ENCODE measurements around the gene CIZ1.
"Not testable (repeated sequence)": the region's sequence is repeated elsewhere in the genome, so short reads cannot be mapped to it uniquely, and the experiment has no call there.

The CIZ1 gene

DNA sequence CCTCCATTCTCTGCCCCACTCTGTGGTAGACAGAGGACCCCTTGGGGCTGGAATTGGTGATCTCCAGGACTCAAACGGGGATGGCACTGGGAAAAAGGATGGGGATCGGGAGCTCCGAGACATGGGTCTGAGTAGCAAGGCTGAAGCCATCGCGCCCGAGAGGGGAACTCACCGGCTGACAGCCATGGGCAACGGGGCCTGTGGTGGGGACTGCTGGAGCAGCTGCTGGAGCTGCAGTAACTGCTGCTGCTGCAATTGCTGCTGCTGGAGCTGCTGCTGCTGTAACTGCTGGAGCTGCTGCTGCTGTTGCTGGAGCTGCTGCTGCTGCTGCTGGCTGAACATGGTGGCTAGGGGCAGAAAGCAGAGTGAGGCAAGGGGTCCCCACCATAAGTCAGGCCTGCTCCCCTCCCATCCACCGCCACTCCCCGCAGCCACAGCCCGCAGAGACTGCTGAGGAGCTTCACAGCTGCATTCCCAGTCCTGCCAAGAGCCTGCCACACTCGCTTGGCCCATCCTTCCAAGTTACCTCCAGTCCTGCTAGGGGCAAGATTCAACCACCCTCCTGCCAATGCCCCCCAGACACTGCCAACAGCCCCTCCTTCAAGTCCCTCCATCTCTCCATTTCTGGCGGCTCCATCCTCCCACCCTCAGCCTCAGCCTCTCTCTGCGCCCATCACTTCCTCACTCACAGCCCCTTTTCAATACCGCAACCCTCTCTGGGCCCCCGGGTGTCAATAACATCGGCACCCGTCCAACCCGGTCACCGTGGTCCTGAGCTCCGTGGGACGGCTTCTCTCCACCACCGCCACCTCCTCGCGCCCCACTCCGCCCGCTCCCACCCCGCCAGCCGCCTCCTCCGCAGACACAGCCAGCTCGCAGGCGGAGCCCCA is 611 bp downstream of the CIZ1 start:
- DNase-seq (ENCODE audit: low spot score) = no peak

DNA sequence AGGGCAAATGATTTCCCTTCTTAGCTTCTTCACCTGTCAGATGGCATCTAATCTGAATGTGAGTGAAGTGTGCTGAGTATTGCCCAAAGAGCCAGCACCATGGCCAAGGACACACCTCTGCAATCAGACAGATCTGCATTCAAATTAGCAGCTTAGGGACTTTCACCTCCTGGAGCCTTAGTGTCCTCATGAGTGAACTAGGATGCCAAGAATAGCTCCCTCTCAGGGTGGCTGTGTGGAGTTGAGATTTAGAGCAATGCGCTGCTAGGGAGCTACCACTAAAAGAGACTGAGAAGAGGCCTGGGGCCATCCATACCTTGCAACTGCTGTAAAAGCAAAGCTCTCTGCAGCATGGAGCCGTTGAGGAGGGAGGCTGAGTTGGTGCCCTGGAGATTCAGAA is 1.4 kb downstream of the CIZ1 start:
- DNase-seq (ENCODE audit: low spot score) = no peak

DNA sequence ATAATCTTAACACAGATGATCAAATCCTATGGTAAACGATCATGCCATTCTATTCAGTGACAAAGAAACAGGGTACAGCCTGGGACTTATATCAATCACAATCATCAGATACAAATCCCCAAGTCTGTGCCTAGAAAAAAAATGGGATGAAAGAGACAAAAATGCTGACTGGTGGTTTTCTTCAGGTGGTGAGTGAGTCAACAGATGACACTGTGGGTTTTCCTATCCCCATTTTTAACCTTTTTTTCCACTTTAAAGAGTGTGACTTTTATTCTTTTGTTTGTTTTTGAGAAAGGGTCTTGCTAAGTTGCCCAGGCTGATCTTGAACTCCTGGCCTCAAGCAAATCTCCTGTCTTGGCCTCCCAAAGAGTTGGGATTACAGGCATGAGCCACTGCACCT is 3.2 kb downstream of the CIZ1 start:
- no peak for DNase-seq (ENCODE audit: low spot score)

DNA sequence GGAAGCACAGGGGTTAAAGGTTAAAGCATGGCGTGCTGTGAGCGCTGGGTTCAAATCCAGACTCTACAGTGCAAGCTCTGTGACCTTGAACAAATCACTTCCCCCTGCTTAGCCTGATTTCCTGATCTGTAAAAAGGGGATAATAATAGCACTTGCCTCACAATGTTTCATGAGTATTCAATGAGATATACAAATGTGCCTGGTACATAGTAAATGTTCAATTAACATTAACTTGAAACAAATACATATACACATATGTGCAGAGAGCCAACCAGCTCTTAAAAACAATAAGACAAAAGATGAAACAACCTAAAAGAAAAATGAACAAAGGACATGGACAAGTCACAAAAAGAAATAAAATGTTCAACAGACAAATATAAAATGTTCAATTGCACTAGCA is 4.0 kb downstream of the CIZ1 start:
- DNase-seq (ENCODE audit: low spot score) = no peak

DNA sequence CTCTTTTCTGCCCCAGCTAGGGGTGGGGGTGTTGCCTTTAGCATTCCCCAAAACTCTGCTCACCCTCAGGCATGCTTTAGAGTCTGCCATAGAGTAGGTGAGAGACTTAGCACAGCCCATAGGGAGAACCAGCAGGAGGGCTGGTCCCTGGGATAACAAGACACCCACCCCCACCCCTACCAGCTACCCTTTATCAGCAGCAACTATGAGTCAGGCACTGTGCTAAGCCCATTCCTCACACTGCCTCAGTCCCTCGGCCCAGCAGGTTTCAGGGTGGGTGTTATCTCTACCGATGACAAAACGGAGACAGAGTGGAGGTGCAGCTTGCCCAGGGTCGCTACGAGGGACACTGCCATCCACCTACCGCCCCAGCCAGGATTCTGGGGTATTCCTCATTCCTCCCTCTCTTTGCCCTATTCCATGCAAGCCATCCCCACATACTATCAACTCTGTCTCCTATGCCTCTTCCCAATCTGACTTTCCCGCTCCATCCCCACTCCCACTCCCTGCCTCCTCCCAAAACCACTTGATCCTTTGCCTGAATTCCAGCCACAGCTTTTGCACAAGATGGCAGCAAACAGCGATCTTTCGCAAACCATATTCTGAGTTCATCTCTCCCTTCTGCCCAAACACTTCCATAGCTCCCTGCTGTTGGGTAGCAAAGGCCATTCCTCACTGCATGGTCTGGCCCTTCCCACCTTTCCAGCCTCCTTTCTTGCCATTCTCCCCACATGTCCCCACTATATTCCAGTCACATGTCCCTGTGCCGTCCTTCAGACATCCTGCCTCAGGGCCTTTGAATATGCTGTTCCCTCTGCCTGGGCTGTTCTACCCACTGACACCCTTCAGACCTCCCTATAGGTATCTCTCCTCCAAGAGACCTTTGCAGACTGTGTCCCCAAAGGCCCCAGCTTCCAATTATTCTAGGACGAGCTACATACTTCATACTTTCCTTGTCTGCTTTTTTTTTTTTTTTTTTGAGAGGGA is 5.1 kb downstream of the CIZ1 start:
- no peak for DNase-seq (ENCODE audit: low spot score)

DNA sequence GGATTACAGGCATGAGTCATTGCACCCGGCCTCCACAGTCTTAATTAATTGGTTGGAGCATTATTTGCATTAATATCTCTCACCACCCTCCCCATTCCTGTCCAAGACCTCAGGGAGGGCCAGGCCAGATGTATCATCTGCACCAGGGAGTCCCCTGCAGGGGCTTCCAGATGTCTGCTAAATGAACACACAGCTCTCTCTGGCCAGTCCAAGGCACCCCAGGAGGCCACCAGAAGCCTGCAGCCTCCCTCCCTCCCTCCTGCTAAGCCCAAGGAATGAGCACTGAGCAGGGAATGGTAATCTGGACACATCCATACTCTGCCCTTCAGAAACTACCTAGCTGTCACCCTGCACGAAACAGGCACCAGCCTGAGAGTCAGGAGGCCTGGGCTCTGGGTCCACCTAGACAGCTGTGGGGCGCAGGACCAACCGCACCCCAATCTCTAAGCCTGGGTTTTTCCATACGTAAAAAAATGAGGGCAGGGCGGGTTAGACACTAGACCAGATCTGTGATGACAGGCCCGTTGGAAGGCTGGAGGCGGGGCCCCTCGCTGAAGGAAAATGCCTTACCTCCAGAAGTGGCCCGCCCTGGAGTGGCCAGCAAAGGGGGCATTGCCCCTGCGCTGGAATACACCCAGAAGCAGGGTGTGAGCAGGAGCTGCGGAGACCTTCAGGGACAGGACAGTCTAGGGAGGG is 8.3 kb downstream of the CIZ1 start:
- no peak for DNase-seq (ENCODE audit: low spot score)

DNA sequence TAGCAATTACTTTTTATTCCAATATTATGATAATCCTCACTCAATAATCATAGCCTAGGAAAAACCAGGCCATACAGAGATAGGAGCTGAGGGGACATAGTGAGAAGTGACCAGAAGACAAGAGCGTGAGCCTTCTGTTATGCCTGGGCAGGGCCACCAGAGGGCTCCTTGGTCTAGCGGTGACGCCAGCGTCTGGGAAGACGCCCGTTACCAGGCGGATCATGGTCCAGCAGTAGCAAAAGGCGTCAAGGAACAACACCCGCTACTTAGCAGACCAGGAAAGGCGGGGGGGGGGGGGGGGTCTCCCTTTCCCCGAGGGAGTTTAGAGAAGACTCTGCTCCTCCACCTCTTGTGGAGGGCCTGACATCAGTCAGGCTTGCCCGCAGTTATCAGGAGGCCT is 9.9 kb downstream of the CIZ1 start:
- DNase-seq (ENCODE audit: low spot score) = not testable (repeated sequence)

DNA sequence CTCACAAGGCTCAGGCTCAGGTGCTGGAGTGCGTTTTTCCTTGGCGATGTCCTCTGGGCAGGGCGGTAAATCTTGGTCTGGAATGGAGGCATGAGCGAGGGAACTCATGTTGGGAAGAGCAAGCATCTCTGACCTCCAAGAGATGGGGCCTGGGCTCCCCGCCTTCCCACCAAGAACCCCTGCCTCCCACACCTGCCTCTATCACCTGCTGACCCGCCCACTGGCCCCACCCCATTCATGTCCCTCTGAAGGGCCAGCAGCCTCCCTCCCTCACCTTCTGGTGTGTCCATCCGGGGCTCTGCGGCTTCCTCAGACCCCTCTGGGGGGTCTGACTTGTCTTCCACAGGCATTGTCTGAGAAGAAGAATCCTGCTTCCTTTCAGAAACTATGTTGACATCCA is 10.9 kb downstream of the CIZ1 start:
- DNase-seq (ENCODE audit: low spot score) = no peak

DNA sequence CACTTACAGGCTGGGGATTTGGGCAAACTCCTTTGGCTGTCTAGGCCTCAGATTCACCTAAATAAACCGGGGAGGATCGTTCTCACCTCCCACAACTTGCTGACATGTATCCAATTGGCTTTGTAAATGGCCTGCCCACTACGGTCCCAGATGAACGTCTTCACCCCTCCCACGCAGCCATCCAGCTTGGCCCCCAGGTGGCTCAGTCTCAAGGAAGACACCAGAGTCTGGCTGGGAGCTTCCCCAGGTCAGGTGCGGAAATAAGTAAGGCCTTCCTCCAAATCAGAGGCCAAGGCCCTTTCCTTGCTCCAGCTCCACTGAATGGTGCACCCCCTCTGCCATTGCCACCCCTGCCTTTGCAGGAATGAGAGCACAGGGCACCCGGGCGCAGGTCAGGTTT is 11.4 kb downstream of the CIZ1 start:
- no peak for DNase-seq (ENCODE audit: low spot score)

DNA sequence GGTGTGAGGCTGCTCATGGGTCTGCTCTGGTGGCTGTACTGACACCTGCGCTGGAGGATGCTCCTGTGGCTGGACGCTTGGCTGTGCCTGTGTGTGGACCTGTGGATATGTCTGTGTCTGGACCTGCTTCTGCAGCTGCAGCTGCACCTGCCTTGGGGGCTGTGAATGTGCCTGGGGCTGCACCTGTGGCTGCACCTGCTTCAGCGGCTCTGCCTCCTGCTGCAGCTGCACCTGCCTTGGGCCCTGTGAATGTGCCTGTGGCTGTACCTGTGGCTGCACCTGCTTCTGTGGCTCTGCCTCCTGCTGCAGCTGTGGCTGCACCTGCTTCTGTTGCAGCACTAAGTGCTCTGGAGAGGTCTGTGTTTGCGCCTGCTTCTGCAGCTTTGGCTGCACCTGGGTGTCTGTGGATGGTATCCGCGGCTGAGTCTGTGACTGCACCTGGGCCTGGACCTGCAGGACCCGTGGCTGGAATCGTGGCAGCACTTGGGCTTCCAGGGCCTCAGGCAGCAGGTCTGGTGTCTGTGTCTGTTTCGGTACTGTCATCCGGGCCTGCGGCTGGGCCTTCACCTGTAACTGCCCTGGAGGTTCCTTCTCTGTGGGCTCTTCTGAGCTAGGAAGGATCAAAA is 12.5 kb downstream of the CIZ1 start:
- DNase-seq (ENCODE audit: low spot score) = no peak

DNA sequence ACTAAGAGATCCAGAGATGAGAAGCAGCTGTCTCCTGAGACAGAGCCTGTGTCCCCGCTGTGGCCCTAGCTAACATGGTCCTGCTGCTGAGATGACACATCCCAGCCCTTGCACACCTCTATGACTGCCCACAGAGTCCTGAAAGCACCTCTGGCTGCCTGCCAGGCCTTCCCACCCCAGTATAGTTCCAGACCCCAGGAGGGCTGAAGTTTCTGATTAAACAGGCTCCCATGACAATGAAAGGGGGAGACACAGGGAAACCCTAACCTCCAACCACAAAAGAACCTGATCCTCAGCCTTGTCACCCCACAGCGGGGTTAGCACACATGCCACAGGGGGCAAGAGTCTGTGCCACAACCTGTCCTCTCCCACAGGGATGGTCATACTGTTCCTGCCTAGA is 15.6 kb downstream of the CIZ1 start:
- no peak for DNase-seq (ENCODE audit: low spot score)

DNA sequence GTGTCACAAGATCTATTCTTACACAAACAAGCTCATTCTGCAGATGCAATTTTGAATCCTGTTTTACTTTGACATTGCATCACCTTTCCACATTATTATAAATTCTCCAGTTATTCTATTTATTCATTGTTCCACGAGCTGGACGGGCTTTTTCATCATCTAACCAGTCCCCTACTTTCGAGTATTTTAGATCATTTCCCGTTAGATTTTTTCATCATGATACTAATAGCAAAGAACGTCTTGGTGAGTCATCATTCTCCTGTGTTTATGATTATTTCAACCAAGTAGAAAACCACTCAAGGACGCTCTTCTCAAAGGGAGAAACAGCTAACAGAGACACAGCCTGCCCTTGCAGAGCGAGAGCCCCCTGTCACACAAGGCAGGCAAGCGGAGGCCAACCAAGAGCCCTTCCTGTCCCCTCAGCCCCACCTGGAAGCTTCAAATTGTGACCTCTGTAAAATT is 16.2 kb downstream of the CIZ1 start:
- DNase-seq (ENCODE audit: low spot score) = no peak

DNA sequence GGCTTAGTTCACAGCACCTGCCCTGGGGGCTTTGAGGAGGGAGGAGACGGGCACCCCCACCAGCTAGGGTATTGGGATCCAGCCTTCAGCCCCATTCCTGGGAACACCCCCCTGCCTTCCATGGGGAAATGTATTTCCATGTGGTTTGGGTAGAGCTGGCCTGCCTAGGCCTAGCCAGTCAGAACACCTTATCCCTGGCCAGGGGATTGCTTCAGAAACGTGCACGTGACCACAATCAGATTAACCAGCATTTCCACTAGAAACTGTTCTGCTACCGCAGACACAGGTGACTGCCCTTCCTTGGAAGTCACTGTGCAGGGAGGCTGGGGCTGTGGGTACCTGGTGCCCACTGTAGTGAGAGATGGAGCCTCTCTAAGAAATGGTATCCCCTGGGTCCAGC is 17.3 kb downstream of the CIZ1 start:
- DNase-seq (ENCODE audit: low spot score) = no peak

DNA sequence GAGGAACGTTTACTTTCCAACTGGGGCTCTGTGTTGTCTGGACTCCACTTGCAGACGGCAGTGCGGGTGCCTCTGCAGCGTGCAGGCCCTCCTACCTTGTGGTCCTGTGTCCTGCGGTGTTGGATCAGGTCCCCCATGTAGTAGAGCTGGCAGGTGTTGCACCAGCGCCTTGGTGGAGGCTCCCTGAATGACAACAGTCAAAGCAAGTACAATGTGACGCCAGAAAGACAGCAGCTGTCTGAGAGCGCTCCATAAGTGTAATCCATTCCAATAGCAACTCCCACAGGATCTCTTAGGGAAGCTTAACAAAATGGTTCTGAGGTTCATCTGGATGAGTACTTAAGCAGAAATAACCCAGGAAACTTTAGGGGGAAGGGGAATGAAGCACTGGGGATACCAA is 21.4 kb downstream of the CIZ1 start:
- no peak for DNase-seq (ENCODE audit: low spot score)

DNA sequence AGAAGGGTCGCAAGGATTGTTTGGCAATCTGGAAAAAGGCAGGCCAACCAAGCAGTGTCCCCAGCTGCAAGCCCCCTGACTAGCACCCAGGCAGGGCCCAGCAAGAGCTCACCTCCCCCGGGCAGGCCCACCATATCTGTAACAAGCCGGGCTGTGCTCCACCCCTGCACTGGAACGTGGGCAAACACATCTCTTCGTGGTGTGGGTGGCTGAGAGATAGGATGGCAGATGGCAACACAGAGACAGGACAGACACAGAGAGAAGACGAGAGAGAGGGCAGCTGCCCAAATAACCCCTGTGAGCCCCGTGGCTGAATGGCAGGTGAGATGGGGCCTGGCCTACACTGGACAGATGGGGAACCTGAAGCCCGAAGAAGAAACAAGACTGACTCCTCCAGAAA is 21.9 kb downstream of the CIZ1 start:
- DNase-seq (ENCODE audit: low spot score) = no peak

DNA sequence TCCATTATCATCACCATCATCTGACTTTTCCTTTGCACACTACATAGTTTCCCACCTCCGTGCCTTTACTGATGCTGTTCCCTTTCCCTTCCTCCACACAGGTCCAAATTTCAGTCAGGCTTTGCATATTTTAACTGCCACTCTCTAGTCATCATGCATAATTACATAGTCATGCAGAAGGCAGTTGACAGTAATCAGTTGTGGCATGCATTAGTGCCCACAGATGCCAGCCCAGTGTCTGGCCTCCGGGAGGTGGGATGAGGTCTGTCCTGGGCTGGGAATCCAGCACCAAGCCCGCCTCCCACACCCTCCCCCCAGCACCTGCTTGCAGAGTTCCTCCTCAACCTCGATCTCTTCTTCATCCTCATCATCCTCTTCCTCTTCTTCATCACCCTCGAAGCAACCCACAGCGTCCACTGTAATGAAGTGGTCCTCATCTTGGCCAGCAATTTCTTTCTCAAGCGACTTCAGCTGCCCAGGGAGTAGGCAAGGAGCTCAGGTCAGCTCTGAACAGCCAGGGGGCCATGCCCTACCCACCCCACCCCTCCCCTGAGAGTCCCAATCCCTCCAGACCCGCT is 22.6 kb downstream of the CIZ1 start:
- DNase-seq (ENCODE audit: low spot score) = no peak

DNA sequence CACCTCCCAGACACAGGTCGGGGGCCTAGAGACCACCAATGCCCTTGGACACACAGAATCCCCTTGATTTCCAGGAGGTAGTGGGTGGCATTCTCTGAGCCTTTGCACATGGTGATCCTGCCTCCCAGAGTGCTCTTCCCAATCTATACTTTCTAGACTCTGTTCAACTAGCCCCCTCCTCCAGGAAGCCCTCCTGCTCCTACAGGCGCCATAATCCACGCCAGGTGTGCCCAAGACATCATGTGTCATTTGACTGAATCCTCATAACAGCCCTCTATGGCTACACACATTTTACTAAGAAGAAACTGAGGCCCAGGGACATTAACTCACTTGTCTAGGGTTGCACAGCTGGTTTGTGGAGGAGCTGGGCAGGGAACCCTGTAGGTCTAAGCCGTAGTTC is 24.2 kb downstream of the CIZ1 start:
- DNase-seq (ENCODE audit: low spot score) = no peak

DNA sequence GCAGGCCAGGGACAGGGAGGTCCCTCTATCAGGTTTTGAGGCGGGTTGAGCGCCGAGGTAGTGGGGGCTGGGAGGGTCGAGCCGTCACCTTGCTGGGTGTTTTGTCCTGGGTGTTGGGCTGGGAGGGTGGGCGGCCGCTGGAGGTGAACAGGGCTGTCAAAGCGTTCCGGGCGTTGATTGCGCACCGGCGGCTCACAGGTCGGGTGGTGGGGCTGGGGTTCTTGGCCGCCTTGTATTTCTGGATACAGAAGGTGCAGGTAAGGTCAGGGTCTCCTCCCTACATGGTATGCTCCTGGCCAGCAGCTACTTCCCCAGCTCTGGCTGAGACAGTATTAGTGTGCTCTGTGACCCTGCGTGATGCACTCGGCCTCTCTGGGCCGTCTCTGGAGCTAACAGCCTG is 25.2 kb downstream of the CIZ1 start:
- no peak for DNase-seq (ENCODE audit: low spot score)

DNA sequence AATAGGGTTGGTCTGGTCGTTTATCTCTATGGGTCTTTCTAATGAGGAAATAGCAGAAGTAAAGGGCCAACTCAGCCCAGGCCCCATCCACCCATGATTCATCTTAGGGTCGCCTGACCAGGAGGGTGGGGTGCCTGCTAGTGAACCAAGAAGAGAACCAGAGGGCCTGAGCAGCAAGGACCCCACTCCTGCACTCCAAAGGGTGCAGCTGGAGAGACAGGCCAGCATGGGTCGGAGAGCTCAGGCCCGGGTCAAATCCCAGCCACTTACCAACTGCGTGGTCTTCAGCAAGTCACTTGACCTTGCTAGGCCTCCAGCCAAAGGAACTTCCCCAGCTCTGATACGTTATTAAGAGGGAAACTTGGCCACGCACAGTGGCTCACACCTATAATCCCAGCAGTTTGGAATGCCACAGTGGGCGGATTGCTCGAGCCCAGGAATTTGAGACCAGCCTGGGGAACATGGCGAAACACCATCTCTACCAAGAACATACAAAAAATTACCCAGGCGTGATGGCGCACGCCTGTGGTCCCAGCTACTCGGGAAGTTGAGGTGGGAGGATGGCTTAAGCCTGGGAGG is 27.0 kb downstream of the CIZ1 start:
- no peak for DNase-seq (ENCODE audit: low spot score)

DNA sequence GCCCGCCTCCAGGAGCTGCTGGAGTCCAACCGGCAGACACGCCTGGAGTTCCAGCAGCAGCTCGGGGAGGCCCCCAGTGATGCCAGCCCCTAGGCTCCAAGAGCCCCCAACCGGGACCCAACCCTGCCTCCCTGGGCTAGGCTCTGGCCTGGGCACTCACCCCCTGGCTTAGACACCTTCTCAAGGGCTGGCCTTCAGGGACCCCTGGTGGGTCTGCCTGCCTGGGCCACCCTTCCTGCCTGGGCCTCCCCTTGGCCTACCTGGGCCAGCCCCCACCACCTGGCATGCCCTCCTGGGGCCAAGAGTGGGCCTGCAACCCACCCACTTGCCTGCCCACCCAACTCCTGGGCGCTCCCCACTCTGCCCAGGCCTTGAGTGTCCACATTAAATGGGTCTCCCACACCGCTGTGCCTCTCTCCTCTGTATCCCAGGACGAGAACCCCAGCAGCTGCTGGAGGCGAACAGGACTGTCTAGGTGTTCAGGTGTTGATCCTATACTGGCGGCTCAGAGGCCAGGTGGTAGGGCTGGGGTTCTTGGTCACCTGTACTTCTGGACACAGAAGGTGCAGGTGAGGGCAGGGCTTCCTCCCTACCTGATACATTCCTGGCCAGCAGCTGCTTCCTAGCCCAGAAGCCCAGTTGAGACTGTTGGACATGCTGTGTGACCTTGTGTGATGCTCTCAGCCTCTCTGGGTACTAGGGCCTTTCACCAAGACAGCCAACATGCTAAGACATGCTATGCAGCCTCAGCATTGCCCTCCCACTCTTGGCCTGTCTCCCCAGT is 27.7 kb downstream of the CIZ1 start:
- DNase-seq (ENCODE audit: low spot score) = no peak

Measured in iPS-NIHi11 (cell line).